ENCODE results near the gene TMEM128.

Gene TMEM128

GRCh38 chr4:4248029-4248884 is at the start of gene TMEM128:
TMEM128 (minus strand) TSS chr4:4248223; CDS start chr4:4248202, 21 bp downstream.
- DNase-seq (ENCODE audit: extremely low spot score): peak; percentile 97
- ChIA-PET CTCF (interaction anchor here (1.2 to 1.4 kb wide), 2 partner anchors 11 to 65 kb away, joined by 4 to 6 read pairs; no protein-coding TSS in a partner anchor), POLR2A (interaction anchor here (0.7 to 2.7 kb wide), 7 partner anchors 11 to 91 kb away, joined by 3 to 19 read pairs (median 4); partner anchors contain the start of genes LYAR and ZBTB49)
- TF ChIP-seq SP1 (IDR thresholded peaks at IDR 0.05): no peak
- TF ChIP-seq LEF1 (IDR thresholded peaks at IDR 0.05; ENCODE audit: borderline replicate concordance): no peak
- no peak for TF ChIP-seq FOXM1 (IDR thresholded peaks at IDR 0.05; ENCODE audit: borderline replicate concordance)
- TF ChIP-seq, protein P1, sequence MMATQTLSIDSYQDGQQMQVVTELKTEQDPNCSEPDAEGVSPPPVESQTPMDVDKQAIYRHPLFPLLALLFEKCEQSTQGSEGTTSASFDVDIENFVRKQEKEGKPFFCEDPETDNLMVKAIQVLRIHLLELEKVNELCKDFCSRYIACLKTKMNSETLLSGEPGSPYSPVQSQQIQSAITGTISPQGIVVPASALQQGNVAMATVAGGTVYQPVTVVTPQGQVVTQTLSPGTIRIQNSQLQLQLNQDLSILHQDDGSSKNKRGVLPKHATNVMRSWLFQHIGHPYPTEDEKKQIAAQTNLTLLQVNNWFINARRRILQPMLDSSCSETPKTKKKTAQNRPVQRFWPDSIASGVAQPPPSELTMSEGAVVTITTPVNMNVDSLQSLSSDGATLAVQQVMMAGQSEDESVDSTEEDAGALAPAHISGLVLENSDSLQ (IDR thresholded peaks at IDR 0.05): no peak
- TF ChIP-seq SUZ12 (IDR thresholded peaks at IDR 0.05): no peak
- no peak for TF ChIP-seq HDGF (IDR thresholded peaks at IDR 0.05; ENCODE audit: borderline replicate concordance)
- peak; percentile 69 for TF ChIP-seq ELF4 (IDR thresholded peaks at IDR 0.05)
- TF ChIP-seq ZNF384 (IDR thresholded peaks at IDR 0.05): no peak
- peak; percentile 58 for TF ChIP-seq NFRKB (IDR thresholded peaks at IDR 0.05)
- TF ChIP-seq CTBP1 (IDR thresholded peaks at IDR 0.05; ENCODE audit: borderline replicate concordance): peak; percentile 63; the same call in 1 of the 2 replicates
- TF ChIP-seq BHLHE40 (IDR thresholded peaks at IDR 0.05; ENCODE audit: borderline replicate concordance): no peak
- TF ChIP-seq FOXK2 (IDR thresholded peaks at IDR 0.05): no peak
- no peak for TF ChIP-seq FOXA1 (IDR thresholded peaks at IDR 0.05)
- no peak for TF ChIP-seq L3MBTL2 (conservative IDR thresholded peaks at IDR 0.05)
- no peak for TF ChIP-seq TARDBP (IDR thresholded peaks at IDR 0.05)
- no peak for TF ChIP-seq ARNT (IDR thresholded peaks at IDR 0.05)

GRCh38 chr4:4296283-4296846 is 48.3 kb upstream of the TMEM128 start:
- TF ChIP-seq TARDBP (IDR thresholded peaks at IDR 0.05) (no peak), L3MBTL2 (conservative IDR thresholded peaks at IDR 0.05) (no peak), SP1 (IDR thresholded peaks at IDR 0.05) (no peak), BHLHE40 (IDR thresholded peaks at IDR 0.05; ENCODE audit: borderline replicate concordance) (no peak), ZNF384 (IDR thresholded peaks at IDR 0.05) (no peak), CTBP1 (IDR thresholded peaks at IDR 0.05; ENCODE audit: borderline replicate concordance) (no peak), ELF4 (IDR thresholded peaks at IDR 0.05) (no peak), FOXM1 (IDR thresholded peaks at IDR 0.05; ENCODE audit: borderline replicate concordance) (no peak), NFRKB (IDR thresholded peaks at IDR 0.05) (no peak), SUZ12 (IDR thresholded peaks at IDR 0.05) (no peak), ARNT (IDR thresholded peaks at IDR 0.05) (no peak), FOXA1 (IDR thresholded peaks at IDR 0.05) (no peak)
- TF ChIP-seq, protein P1 (IDR thresholded peaks at IDR 0.05): no peak
- CTCF ChIA-PET: no interaction called here
- POLR2A ChIA-PET: no interaction called here
- DNase-seq (ENCODE audit: extremely low spot score): no peak

DNA sequence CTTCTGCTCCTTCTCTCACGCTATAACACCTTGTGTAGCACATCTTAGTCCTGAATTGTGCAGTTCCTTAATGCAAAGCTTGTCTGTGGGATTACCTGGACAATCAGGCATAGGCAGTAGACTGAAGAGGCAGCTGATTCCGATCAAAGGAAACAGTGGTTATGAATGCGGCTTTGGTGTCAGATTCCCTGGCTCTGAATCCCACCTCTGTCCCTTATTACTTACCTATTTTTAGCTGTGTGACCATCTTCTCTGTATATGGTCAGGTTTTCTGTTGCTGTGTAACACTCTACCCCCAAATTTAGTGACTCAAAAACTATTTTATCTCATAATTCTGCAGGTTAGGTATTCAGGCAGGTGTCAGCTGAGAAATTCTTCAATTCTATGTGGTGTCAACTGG is 45.3 kb upstream of the TMEM128 start:
- POLR2A ChIA-PET: no interaction called here
- TF ChIP-seq ZNF384 (IDR thresholded peaks at IDR 0.05) (no peak), CTBP1 (IDR thresholded peaks at IDR 0.05; ENCODE audit: borderline replicate concordance) (no peak), SUZ12 (IDR thresholded peaks at IDR 0.05) (no peak), SP1 (IDR thresholded peaks at IDR 0.05) (no peak), NFRKB (IDR thresholded peaks at IDR 0.05) (no peak), FOXM1 (IDR thresholded peaks at IDR 0.05; ENCODE audit: borderline replicate concordance) (no peak), ARNT (IDR thresholded peaks at IDR 0.05) (no peak)
- no peak for DNase-seq (ENCODE audit: extremely low spot score)
- CTCF ChIA-PET: interaction anchor here (0.6 kb wide), 1 partner anchor 137 kb away, joined by 3 read pairs; no protein-coding TSS in a partner anchor

GRCh38 chr4:4289941-4290850 is 42.2 kb upstream of the TMEM128 start, which contains the start of the genes LYAR and ZBTB49:
LYAR (minus strand) TSS chr4:4290154; CDS start chr4:4283742, 6,412 bp downstream.
ZBTB49 (plus strand) TSS chr4:4290251; CDS start chr4:4299946, 9,695 bp downstream.
- DNase-seq (ENCODE audit: extremely low spot score): peak; percentile 98
- TF ChIP-seq L3MBTL2 (conservative IDR thresholded peaks at IDR 0.05) (peak; percentile 81), HDGF (IDR thresholded peaks at IDR 0.05; ENCODE audit: borderline replicate concordance) (no peak)
- ChIA-PET CTCF (no interaction called here), POLR2A (interaction anchor here (0.6 to 1.4 kb wide), 8 partner anchors 10 to 48 kb away, joined by 3 to 6 read pairs (median 4); partner anchors contain the start of gene TMEM128)

DNA sequence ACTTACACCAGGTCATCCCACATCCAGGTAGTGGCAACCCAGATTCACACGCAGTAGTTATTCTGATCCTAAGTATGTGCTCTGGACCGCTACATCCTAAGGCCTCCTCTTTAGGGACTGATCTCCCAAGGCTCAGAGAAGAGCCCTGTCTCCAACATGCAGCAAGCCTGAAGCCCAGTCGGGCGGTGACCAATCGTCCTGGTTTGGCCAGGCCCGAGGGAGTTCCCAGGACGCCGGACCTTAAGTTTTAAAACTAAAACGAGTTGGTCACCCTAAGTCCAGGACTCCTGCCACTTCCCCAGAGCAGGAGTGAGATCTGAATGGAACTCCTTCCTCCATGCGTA is 41.5 kb upstream of the TMEM128 start:
- POLR2A ChIA-PET: interaction anchor here (0.7 to 1.4 kb wide), 6 partner anchors 10 to 49 kb away, joined by 3 to 5 read pairs (median 4); partner anchors contain the start of gene TMEM128
- no peak for TF ChIP-seq CTBP1 (IDR thresholded peaks at IDR 0.05; ENCODE audit: borderline replicate concordance)
- no peak for TF ChIP-seq LEF1 (IDR thresholded peaks at IDR 0.05; ENCODE audit: borderline replicate concordance)
- TF ChIP-seq L3MBTL2 (conservative IDR thresholded peaks at IDR 0.05): no peak
- no peak for TF ChIP-seq HDGF (IDR thresholded peaks at IDR 0.05; ENCODE audit: borderline replicate concordance)
- no peak for TF ChIP-seq NFRKB (IDR thresholded peaks at IDR 0.05)
- no peak for TF ChIP-seq BHLHE40 (IDR thresholded peaks at IDR 0.05; ENCODE audit: borderline replicate concordance)
- TF ChIP-seq FOXK2 (IDR thresholded peaks at IDR 0.05): no peak
- no peak for TF ChIP-seq SP1 (IDR thresholded peaks at IDR 0.05)
- no peak for TF ChIP-seq SUZ12 (IDR thresholded peaks at IDR 0.05)
- TF ChIP-seq, protein P1 (IDR thresholded peaks at IDR 0.05): no peak
- no peak for TF ChIP-seq ZNF384 (IDR thresholded peaks at IDR 0.05)
- TF ChIP-seq ELF4 (IDR thresholded peaks at IDR 0.05): no peak
- CTCF ChIA-PET: no interaction called here
- DNase-seq (ENCODE audit: extremely low spot score): no peak
